Heart left ventricle (tissue), 13 donors: ENCODE data around the gene GAS2L3.

ENCODE experiments used
- CTCF ChIP-seq, 12 donors: fragments of 200-600 bp; sonication (generic) in 4 of 12; IDR thresholded peaks; one replicate each; pipeline versions ENCODE4 v1.5.0 to v1.8.0; 2018 to 2022; ENCODE audit warnings: antibody characterized with exemption in 12 of 12, mild to moderate bottlenecking in 5 of 12
- POLR2A ChIP-seq, 2 donors: fragments of 450-650 bp; IDR thresholded peaks; one replicate each; pipeline ENCODE4 v1.6.1; 2017; ENCODE audit warnings: antibody characterized with exemption in 2 of 2, mild to moderate bottlenecking in 2 of 2, moderate library complexity in 2 of 2
- donor health status: ischemic (EF 13 %, LVEDD 7.1; RV severe dilation, severe dysfunction).
- donor health status: DM: no; HTN: yes; CAD: no.
- donor health status: DM: no; HTN: no; CAD: no.
- donor health status: ischemic (EF 25% LVEDD 6.9; RV normal size, moderate dysfunction).
- donor health status: ischemic (EF 25% LVEDD 5.7; RV mildly dilated, moderate dysfunction).
- donor health status: ischemic (EF 35%, LVEDD 5.7; RV mildly dilated, moderate dysfunction).
- donor health status: nonischemic (EF 11% LVEDD 7.7; RV severe dilation, severe dysfunction).
- donor health status: DM: yes; HTN: yes; CAD: no.
- donor health status: PGD.
- donor health status: ischemic (EF 29% LVEDD 5.4; RV normal size, mild dysfunction).
- donor health status: nonischemic (EF 23%, LVEDD 6.1; RV moderate dilation, normal function).

GRCh38 chr12:100534625-100535227 lies 38.8 kb upstream of the GAS2L3 start:
- TF ChIP-seq CTCF (IDR thresholded peaks at IDR 0.05) (no peak), POLR2A (IDR thresholded peaks at IDR 0.05) (no peak)
